HG03108 (cell line): ENCODE measurements around the gene RIMS1.
A peak's percentile ranks its signal among the peaks of the same experiment; 100 is the strongest.

ENCODE experiments used
- ATAC-seq: cut with Tn5 transposase; IDR thresholded peaks from one replicate; pipeline ENCODE4 v1.9.1; 2021; ENCODE audit warnings: moderate library complexity; ENCODE audit not compliant: unreplicated experiment

Gene RIMS1

GRCh38 chr6:71886184-71887005 is at the start of gene RIMS1:
Gene RIMS1, plus strand, starts transcription at chr6:71886550. Its CDS starts 474 bp downstream, at chr6:71887024.
- ATAC-seq, result no peak

GRCh38 chr6:71851214-71851613 is 35.1 kb upstream of the RIMS1 start:
- no peak for ATAC-seq

GRCh38 chr6:71852948-71853347 is 33.4 kb upstream of the RIMS1 start:
- no peak for ATAC-seq

- no peak for ATAC-seq
These were observed 30.9 kb upstream of the RIMS1 start for GRCh38 chr6:71855406-71855805.

GRCh38 chr6:71879016-71879415 is 7.3 kb upstream of the RIMS1 start:
- ATAC-seq, result no peak

GRCh38 chr6:71887006-71887743 is 825 bp downstream of the RIMS1 start:
- no peak for ATAC-seq

GRCh38 chr6:71887744-71888230 is 1.4 kb downstream of the RIMS1 start:
- no peak for ATAC-seq

- ATAC-seq, result no peak
These were observed 2.5 kb downstream of the RIMS1 start for GRCh38 chr6:71888756-71889340.

- ATAC-seq, result no peak
These were observed 3.0 kb downstream of the RIMS1 start for GRCh38 chr6:71889366-71889765.

- no peak for ATAC-seq
These were observed 6.3 kb downstream of the RIMS1 start for GRCh38 chr6:71892641-71893040.

GRCh38 chr6:71900642-71901041 is 14.3 kb downstream of the RIMS1 start:
- ATAC-seq, result no peak

GRCh38 chr6:71902261-71902660 is 15.9 kb downstream of the RIMS1 start:
- ATAC-seq, result peak; percentile 75

- no peak for ATAC-seq
These were observed 20.5 kb downstream of the RIMS1 start for GRCh38 chr6:71906813-71907212.

- peak; percentile 51 for ATAC-seq
These were observed 21.9 kb downstream of the RIMS1 start for GRCh38 chr6:71908162-71908765.

GRCh38 chr6:71913444-71914234 is 27.3 kb downstream of the RIMS1 start:
- ATAC-seq, result no peak

- ATAC-seq, result no peak
These were observed 42.7 kb downstream of the RIMS1 start for GRCh38 chr6:71929047-71929446.

GRCh38 chr6:71933881-71934280 is 47.5 kb downstream of the RIMS1 start:
- ATAC-seq, result no peak

- ATAC-seq, result no peak
These were observed 79.1 kb downstream of the RIMS1 start for GRCh38 chr6:71965404-71965803.

- ATAC-seq, result no peak
These were observed 81.1 kb downstream of the RIMS1 start for GRCh38 chr6:71967436-71967835.

- ATAC-seq, result no peak
These were observed 91.5 kb downstream of the RIMS1 start for GRCh38 chr6:71977884-71978283.
